ENCODE measurements around the gene S100A1. TPM values are rescaled to one million over a fixed set of nuclear protein-coding genes. Genes with fewer than 3 reads are reported as not detected.
"Not testable (repeated sequence)": the region's sequence is repeated elsewhere in the genome, so short reads cannot be mapped to it uniquely, and the experiment has no call there.

S100A1 gene
- total RNA-seq, 3 donors from 2014 or later (not counting 1 experiment from before 2014, with no cell fraction given) = not detected

GRCh38 chr1:153583976-153584375, 44.3 kb upstream of the S100A1 start:
- Histone ChIP-seq H3K4me3 (ENCODE audit: low read length) (no peak overlapping the region), H3K36me3 (ENCODE audit: control insufficient read depth, insufficient read depth, low read length) (no peaks in the 10 kb centered on the region), H3K27ac (ENCODE audit: low read length) (no peak overlapping the region), H3K27me3 (ENCODE audit: control insufficient read depth, insufficient read depth, low read length) (no peaks in the 10 kb centered on the region), H3K4me1 (ENCODE audit: control insufficient read depth, insufficient read depth, low read length) (no peaks in the 10 kb centered on the region), H3K9me3 (ENCODE audit: control insufficient read depth, insufficient read depth, low read length) (no peaks in the 10 kb centered on the region)
- Mint-ChIP-seq H3K27me3 (ENCODE audit: low read depth in 2 of 2) (peaks cover 21 to 22% of the 10 kb centered on the region in 2 donors), H3K4me1 (no peaks in the 10 kb centered on the region), H3K36me3 (no peaks in the 10 kb centered on the region), H3K4me3 (no peak overlapping the region), H3K9me3 (no peaks in the 10 kb centered on the region), H3K27ac (no peak overlapping the region)
- intact Hi-C loops (cut with micrococcal nuclease) = no loop called here
- no peak for TF ChIP-seq CTCF (IDR thresholded peaks at IDR 0.05)
- DNase-seq (no peak), ATAC-seq (no peak)
- 66% methylated on average over 2 of the region's 2 CpGs for WGBS (ENCODE audit: insufficient coverage)

GRCh38 chr1:153585006-153585405, 43.2 kb upstream of the S100A1 start:
- H3K27me3 Mint-ChIP-seq (ENCODE audit: low read depth in 2 of 2) = peaks cover 17 to 19% of the 10 kb centered on the region in 2 donors
- DNase-seq (no peak), ATAC-seq (no peak)
- Histone ChIP-seq H3K4me1 (ENCODE audit: control insufficient read depth, insufficient read depth, low read length) (no peaks in the 10 kb centered on the region), H3K4me3 (ENCODE audit: low read length) (no peak overlapping the region), H3K36me3 (ENCODE audit: control insufficient read depth, insufficient read depth, low read length) (no peaks in the 10 kb centered on the region), H3K27ac (ENCODE audit: low read length) (no peak overlapping the region), H3K27me3 (ENCODE audit: control insufficient read depth, insufficient read depth, low read length) (no peaks in the 10 kb centered on the region), H3K9me3 (ENCODE audit: control insufficient read depth, insufficient read depth, low read length) (no peaks in the 10 kb centered on the region)
- WGBS (ENCODE audit: insufficient coverage) = 100% methylated on average over 1 of the region's 1 CpG
- no peak overlapping the region for H3K27ac Mint-ChIP-seq
- no peak overlapping the region for H3K4me3 Mint-ChIP-seq
- no peaks in the 10 kb centered on the region for H3K4me1 Mint-ChIP-seq
- intact Hi-C loops (cut with micrococcal nuclease) = no loop called here
- no peaks in the 10 kb centered on the region for H3K36me3 Mint-ChIP-seq
- no peaks in the 10 kb centered on the region for H3K9me3 Mint-ChIP-seq
- no peak for TF ChIP-seq CTCF (IDR thresholded peaks at IDR 0.05)

GRCh38 chr1:153586347-153586746, 41.9 kb upstream of the S100A1 start:
- no peaks in the 10 kb centered on the region for H3K36me3 Mint-ChIP-seq
- H3K27me3 Mint-ChIP-seq (ENCODE audit: low read depth in 2 of 2) = peaks cover 17 to 19% of the 10 kb centered on the region in 2 donors
- DNase-seq (no peak), ATAC-seq (no peak)
- H3K4me3 Mint-ChIP-seq = no peak overlapping the region
- no peaks in the 10 kb centered on the region for H3K36me3 ChIP-seq (ENCODE audit: control insufficient read depth, insufficient read depth, low read length)
- no peak overlapping the region for H3K27ac Mint-ChIP-seq
- no peaks in the 10 kb centered on the region for H3K4me1 Mint-ChIP-seq
- H3K9me3 Mint-ChIP-seq = no peaks in the 10 kb centered on the region
- H3K4me3 ChIP-seq (ENCODE audit: low read length) = no peak overlapping the region
- H3K4me1 ChIP-seq (ENCODE audit: control insufficient read depth, insufficient read depth, low read length) = no peaks in the 10 kb centered on the region
- WGBS (ENCODE audit: insufficient coverage) = 86% methylated on average over 1 of the region's 1 CpG
- intact Hi-C loops (cut with micrococcal nuclease) = no loop called here
- no peaks in the 10 kb centered on the region for H3K27me3 ChIP-seq (ENCODE audit: control insufficient read depth, insufficient read depth, low read length)
- H3K9me3 ChIP-seq (ENCODE audit: control insufficient read depth, insufficient read depth, low read length) = no peaks in the 10 kb centered on the region
- H3K27ac ChIP-seq (ENCODE audit: low read length) = no peak overlapping the region
- no peak for TF ChIP-seq CTCF (IDR thresholded peaks at IDR 0.05)

GRCh38 chr1:153587314-153587713, 40.9 kb upstream of the S100A1 start:
- Mint-ChIP-seq H3K27me3 (ENCODE audit: low read depth in 2 of 2) (peaks cover 17 to 19% of the 10 kb centered on the region in 2 donors), H3K36me3 (no peaks in the 10 kb centered on the region), H3K9me3 (no peaks in the 10 kb centered on the region), H3K27ac (no peak overlapping the region), H3K4me3 (no peak overlapping the region), H3K4me1 (no peaks in the 10 kb centered on the region)
- H3K36me3 ChIP-seq (ENCODE audit: control insufficient read depth, insufficient read depth, low read length) = no peaks in the 10 kb centered on the region
- intact Hi-C loops (cut with micrococcal nuclease) = no loop called here
- no peak for ATAC-seq
- H3K9me3 ChIP-seq (ENCODE audit: control insufficient read depth, insufficient read depth, low read length) = no peaks in the 10 kb centered on the region
- H3K27me3 ChIP-seq (ENCODE audit: control insufficient read depth, insufficient read depth, low read length) = no peaks in the 10 kb centered on the region
- WGBS (ENCODE audit: insufficient coverage) = 77% methylated on average over 4 of the region's 5 CpGs
- no peak for TF ChIP-seq CTCF (IDR thresholded peaks at IDR 0.05)
- H3K4me3 ChIP-seq (ENCODE audit: low read length) = no peak overlapping the region
- DNase-seq = no peak
- H3K27ac ChIP-seq (ENCODE audit: low read length) = no peak overlapping the region
- H3K4me1 ChIP-seq (ENCODE audit: control insufficient read depth, insufficient read depth, low read length) = no peaks in the 10 kb centered on the region

- H3K36me3 Mint-ChIP-seq; H3K27me3 ChIP-seq (ENCODE audit: control insufficient read depth, insufficient read depth, low read length); intact Hi-C loops (cut with micrococcal nuclease); H3K4me3 Mint-ChIP-seq; H3K9me3 ChIP-seq (ENCODE audit: control insufficient read depth, insufficient read depth, low read length); H3K9me3 Mint-ChIP-seq; DNase-seq; H3K27ac ChIP-seq (ENCODE audit: low read length); H3K27ac Mint-ChIP-seq; H3K4me1 ChIP-seq (ENCODE audit: control insufficient read depth, insufficient read depth, low read length); H3K4me1 Mint-ChIP-seq; ATAC-seq; H3K36me3 ChIP-seq (ENCODE audit: control insufficient read depth, insufficient read depth, low read length); H3K4me3 ChIP-seq (ENCODE audit: low read length): not testable (repeated sequence)
- 99% methylated on average over 9 of the region's 10 CpGs for WGBS (ENCODE audit: insufficient coverage)
- peaks cover 17 to 19% of the 10 kb centered on the region in 2 donors for H3K27me3 Mint-ChIP-seq (ENCODE audit: low read depth in 2 of 2)
Measured at GRCh38 chr1:153588033-153588432, 40.2 kb upstream of the S100A1 start.

Measured in natural killer cell (primary cell).